Neural progenitor cell (in vitro differentiated cells): ENCODE measurements around the gene EPS8L2. TPM values are rescaled to one million over a fixed set of nuclear protein-coding genes. Genes with fewer than 3 reads are reported as not detected.

Source experiments
- DNase-seq: peaks from one replicate; pipeline ENCODE4 v3.0.0-alpha.2; 2016; ENCODE audit warnings: low spot score
- H2AFZ ChIP-seq: fragments of 200-600 bp; sonication (generic); replicated peaks from 2 replicates; pipeline ENCODE4 v1.6.1; 2016; ENCODE audit warnings: antibody characterized with exemption
- H3F3A ChIP-seq: fragments of 200-600 bp; sonication (generic); 2 replicates; pipeline ENCODE4 v1.6.1; 2016; ENCODE audit warnings: antibody characterized with exemption, low read depth
- H3K27ac ChIP-seq: fragments of 200-600 bp; sonication (generic); 2 replicates; pipeline ENCODE4 v1.5.1; 2016; ENCODE audit warnings: mild to moderate bottlenecking
- H3K27me3 ChIP-seq: fragments of 200-600 bp; sonication (generic); 2 replicates; pipeline ENCODE4 v1.6.1; 2016; ENCODE audit warnings: mild to moderate bottlenecking, moderate library complexity
- H3K36me3 ChIP-seq: fragments of 200-600 bp; sonication (generic); 2 replicates; pipeline ENCODE4 v1.5.1; 2016
- H3K4me1 ChIP-seq: fragments of 200-600 bp; sonication (generic); 2 replicates; pipeline ENCODE4 v1.6.1; 2016; ENCODE audit warnings: mixed run types
- H3K4me2 ChIP-seq: fragments of 200-600 bp; sonication (generic); 2 replicates; pipeline ENCODE4 v1.6.1; 2016
- H3K4me3 ChIP-seq: fragments of 200-600 bp; sonication (generic); 2 replicates; pipeline ENCODE4 v1.5.1; 2016
- H3K79me2 ChIP-seq: fragments of 200-600 bp; sonication (generic); 2 replicates; pipeline ENCODE4 v1.6.1; 2016; ENCODE audit warnings: low read depth
- H3K9ac ChIP-seq: fragments of 200-600 bp; sonication (generic); 2 replicates; pipeline ENCODE4 v1.6.1; 2016
- H3K9me3 ChIP-seq: fragments of 200-600 bp; sonication (generic); 2 replicates; pipeline ENCODE4 v1.5.1; 2016; ENCODE audit warnings: low read depth
- H4K20me1 ChIP-seq: fragments of 200-600 bp; sonication (generic); 2 replicates; pipeline ENCODE4 v1.6.1; 2016; ENCODE audit warnings: low read depth
- H3K27ac Mint-ChIP-seq: 3 replicates; pipeline ENCODE4 v1.8.0; 2021; ENCODE audit warnings: mixed read lengths
- H3K27me3 Mint-ChIP-seq: 2 replicates; pipeline ENCODE4 v1.8.0; 2022; ENCODE audit warnings: low read depth, mild to moderate bottlenecking, inconsistent platforms, moderate library complexity, mixed read lengths; ENCODE audit not compliant: insufficient read depth
- H3K36me3 Mint-ChIP-seq: 3 replicates; pipeline ENCODE4 v1.8.0; 2021; ENCODE audit warnings: mixed read lengths
- H3K4me1 Mint-ChIP-seq: 3 replicates; pipeline ENCODE4 v1.8.0; 2021; ENCODE audit warnings: mixed read lengths
- H3K4me3 Mint-ChIP-seq: 3 replicates; pipeline ENCODE4 v1.8.0; 2021; ENCODE audit warnings: mild to moderate bottlenecking, moderate library complexity, mixed read lengths
- H3K9me3 Mint-ChIP-seq: 3 replicates; pipeline ENCODE4 v1.8.0; 2020; ENCODE audit warnings: mixed read lengths
- EZH2 ChIP-seq: fragments of 200-600 bp; sonication (generic); IDR thresholded peaks from 2 replicates; pipeline ENCODE4 v1.6.1; 2017; ENCODE audit warnings: antibody characterized with exemption, mild to moderate bottlenecking, moderate library complexity
- EZH2phosphoT487 ChIP-seq: fragments of 200-600 bp; sonication (generic); IDR thresholded peaks from 2 replicates; pipeline ENCODE4 v1.6.1; 2017; ENCODE audit warnings: antibody characterized with exemption
- total RNA-seq: library from RNA; depleted of rRNA; stranded (reverse); fragments of >200 nt; gene quantifications from 2 replicates; pipeline ENCODE4 v1.2.3, GENCODE V29; 2015; ENCODE audit warnings: low replicate concordance
- TF ChIP-seq, protein P1 (sequence below): fragments of 200-600 bp; sonication (generic); IDR thresholded peaks from 2 replicates; pipeline ENCODE4 v1.5.1; 2017; ENCODE audit warnings: antibody characterized with exemption, mild to moderate bottlenecking

Gene EPS8L2
- total RNA-seq, 1 donor from 2014 or later: 3.3 TPM

DNA sequence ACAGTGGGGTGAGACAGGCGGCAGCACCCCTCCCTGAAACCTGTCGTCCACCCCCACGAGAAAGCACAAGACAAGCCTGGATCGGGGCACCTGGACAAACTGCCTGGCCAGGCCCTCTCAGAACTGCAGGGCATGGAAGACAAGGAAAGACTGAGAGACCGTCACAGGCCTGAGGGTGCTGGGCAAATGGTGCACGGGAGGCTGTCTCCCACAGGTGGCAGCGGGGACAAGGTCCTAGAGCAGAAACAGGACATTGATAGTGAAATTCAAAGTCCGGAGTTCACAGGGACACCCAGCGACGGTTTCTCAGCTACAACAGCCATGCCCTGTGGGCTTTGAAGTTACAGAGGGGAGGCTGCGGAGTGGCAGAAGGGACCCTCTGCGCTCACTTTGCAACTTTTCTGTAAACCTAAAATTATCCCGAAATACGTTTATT, 48.3 kb upstream of the EPS8L2 start:
- H3K4me1 ChIP-seq: no peaks in the 10 kb centered on the region
- DNase-seq: no peak
- H3K4me1 Mint-ChIP-seq: peaks cover 2% of the 10 kb centered on the region
- H4K20me1 ChIP-seq: peaks cover 10% of the 10 kb centered on the region
- no peaks in the 10 kb centered on the region for H3K27me3 ChIP-seq
- no peaks in the 10 kb centered on the region for H3K79me2 ChIP-seq
- no peaks in the 10 kb centered on the region for H3F3A ChIP-seq
- no peaks in the 10 kb centered on the region for H3K36me3 ChIP-seq
- H3K4me2 ChIP-seq: no peak overlapping the region
- no peak overlapping the region for H3K4me3 ChIP-seq
- peaks cover 13% of the 10 kb centered on the region for H3K36me3 Mint-ChIP-seq
- H3K9ac ChIP-seq: no peak overlapping the region
- H2AFZ ChIP-seq: no peak overlapping the region
- TF ChIP-seq, protein P1, sequence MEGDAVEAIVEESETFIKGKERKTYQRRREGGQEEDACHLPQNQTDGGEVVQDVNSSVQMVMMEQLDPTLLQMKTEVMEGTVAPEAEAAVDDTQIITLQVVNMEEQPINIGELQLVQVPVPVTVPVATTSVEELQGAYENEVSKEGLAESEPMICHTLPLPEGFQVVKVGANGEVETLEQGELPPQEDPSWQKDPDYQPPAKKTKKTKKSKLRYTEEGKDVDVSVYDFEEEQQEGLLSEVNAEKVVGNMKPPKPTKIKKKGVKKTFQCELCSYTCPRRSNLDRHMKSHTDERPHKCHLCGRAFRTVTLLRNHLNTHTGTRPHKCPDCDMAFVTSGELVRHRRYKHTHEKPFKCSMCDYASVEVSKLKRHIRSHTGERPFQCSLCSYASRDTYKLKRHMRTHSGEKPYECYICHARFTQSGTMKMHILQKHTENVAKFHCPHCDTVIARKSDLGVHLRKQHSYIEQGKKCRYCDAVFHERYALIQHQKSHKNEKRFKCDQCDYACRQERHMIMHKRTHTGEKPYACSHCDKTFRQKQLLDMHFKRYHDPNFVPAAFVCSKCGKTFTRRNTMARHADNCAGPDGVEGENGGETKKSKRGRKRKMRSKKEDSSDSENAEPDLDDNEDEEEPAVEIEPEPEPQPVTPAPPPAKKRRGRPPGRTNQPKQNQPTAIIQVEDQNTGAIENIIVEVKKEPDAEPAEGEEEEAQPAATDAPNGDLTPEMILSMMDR: no peak
- TF ChIP-seq EZH2phosphoT487 (no peak), EZH2 (no peak)
- H3K4me3 Mint-ChIP-seq: no peak overlapping the region
- peaks cover 3% of the 10 kb centered on the region for H3K27me3 Mint-ChIP-seq
- H3K9me3 Mint-ChIP-seq: no peaks in the 10 kb centered on the region
- no peak overlapping the region for H3K27ac ChIP-seq
- no peaks in the 10 kb centered on the region for H3K9me3 ChIP-seq
- H3K27ac Mint-ChIP-seq: no peak overlapping the region

DNA sequence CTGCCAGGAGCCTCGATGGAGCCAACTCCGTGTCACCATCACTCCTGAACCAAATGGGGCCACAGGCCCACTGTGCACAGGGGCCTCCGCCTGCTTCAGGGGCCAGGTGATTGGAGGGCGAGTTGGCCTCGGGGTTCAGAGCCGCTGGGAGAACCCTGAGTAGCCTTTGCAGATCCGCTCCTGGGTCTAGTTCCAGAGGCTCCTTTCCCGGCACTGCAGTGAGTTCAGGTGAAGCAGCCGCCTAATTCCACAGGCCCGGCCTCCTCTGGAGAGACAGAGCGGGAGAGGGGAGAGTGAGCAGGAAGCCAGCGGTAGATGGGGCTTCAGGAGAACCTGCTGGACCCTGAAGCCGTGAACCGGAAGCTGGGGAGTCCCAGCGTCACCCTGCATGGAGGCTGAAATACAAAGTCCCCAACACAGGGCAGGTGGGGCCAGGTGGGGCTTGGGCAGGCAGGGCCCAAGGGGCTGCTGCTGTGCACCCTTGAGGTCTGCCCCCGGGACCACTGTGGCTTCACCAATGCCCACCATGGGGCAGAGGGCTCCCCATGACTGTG, 46.4 kb upstream of the EPS8L2 start:
- Histone ChIP-seq H3K27me3 (no peaks in the 10 kb centered on the region), H3K4me2 (no peak overlapping the region), H3K9me3 (no peaks in the 10 kb centered on the region), H3K27ac (no peak overlapping the region), H4K20me1 (peaks cover 10% of the 10 kb centered on the region), H3K4me1 (no peaks in the 10 kb centered on the region), H3K9ac (no peak overlapping the region), H3K4me3 (no peak overlapping the region), H3F3A (no peaks in the 10 kb centered on the region), H2AFZ (no peak overlapping the region), H3K79me2 (no peaks in the 10 kb centered on the region), H3K36me3 (no peaks in the 10 kb centered on the region)
- peaks cover 14% of the 10 kb centered on the region for H3K36me3 Mint-ChIP-seq
- H3K4me1 Mint-ChIP-seq: peaks cover 2% of the 10 kb centered on the region
- H3K27ac Mint-ChIP-seq: no peak overlapping the region
- no peaks in the 10 kb centered on the region for H3K9me3 Mint-ChIP-seq
- peaks cover 3% of the 10 kb centered on the region for H3K27me3 Mint-ChIP-seq
- no peak for DNase-seq
- H3K4me3 Mint-ChIP-seq: no peak overlapping the region
- TF ChIP-seq, protein P1: no peak
- TF ChIP-seq EZH2 (no peak), EZH2phosphoT487 (no peak)

DNA sequence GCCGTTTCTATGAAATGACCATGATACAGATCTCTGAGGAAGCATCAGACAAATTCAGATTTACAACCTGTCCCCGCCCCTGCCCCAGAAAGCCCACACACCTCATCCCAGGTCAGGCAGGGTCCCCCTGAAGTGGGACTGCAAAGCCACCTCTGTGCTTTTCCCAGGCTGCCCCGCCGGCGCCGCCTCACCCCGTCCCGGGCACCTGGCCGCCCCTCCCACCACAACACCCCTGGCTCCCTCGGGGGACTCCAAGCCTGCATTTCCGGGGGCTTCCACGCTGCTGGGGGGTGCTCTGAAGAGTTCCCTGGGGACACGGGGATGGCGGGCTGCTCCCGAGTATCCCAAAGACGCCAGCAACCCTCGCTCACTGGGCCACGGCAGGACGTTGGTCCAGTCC, 45.8 kb upstream of the EPS8L2 start:
- Mint-ChIP-seq H3K4me1 (peaks cover 2% of the 10 kb centered on the region), H3K27me3 (peaks cover 3% of the 10 kb centered on the region), H3K9me3 (no peaks in the 10 kb centered on the region), H3K27ac (no peak overlapping the region), H3K4me3 (no peak overlapping the region), H3K36me3 (peaks cover 13% of the 10 kb centered on the region)
- Histone ChIP-seq H3K4me2 (no peak overlapping the region), H3F3A (no peaks in the 10 kb centered on the region), H4K20me1 (peaks cover 10% of the 10 kb centered on the region), H3K9me3 (no peaks in the 10 kb centered on the region), H3K79me2 (no peaks in the 10 kb centered on the region), H3K9ac (no peak overlapping the region), H3K27me3 (no peaks in the 10 kb centered on the region), H3K4me3 (no peak overlapping the region), H3K4me1 (no peaks in the 10 kb centered on the region), H2AFZ (no peak overlapping the region), H3K36me3 (no peaks in the 10 kb centered on the region), H3K27ac (no peak overlapping the region)
- DNase-seq: no peak
- TF ChIP-seq, protein P1: no peak
- TF ChIP-seq EZH2phosphoT487 (no peak), EZH2 (no peak)
